Parathyroid adenoma (tissue), 2 donors: ENCODE results near the gene CAMK2D.

Experiments
- H2AFZ ChIP-seq: fragments of 300-600 bp; sonication (generic); one replicate; pipeline ENCODE4 v1.7.0; 2017; ENCODE audit warnings: antibody characterized with exemption, mild to moderate bottlenecking
- H3K27ac ChIP-seq: fragments of 300-600 bp; sonication (generic); one replicate; pipeline ENCODE4 v1.7.0; 2017
- H3K27me3 ChIP-seq: fragments of 300-600 bp; sonication (generic); one replicate; pipeline ENCODE4 v1.7.0; 2017; ENCODE audit warnings: low read length; ENCODE audit not compliant: control insufficient read depth, insufficient read depth
- H3K36me3 ChIP-seq: fragments of 300-600 bp; sonication (generic); one replicate; pipeline ENCODE4 v1.7.0; 2017; ENCODE audit warnings: low read length; ENCODE audit not compliant: control insufficient read depth, insufficient read depth
- H3K4me1 ChIP-seq: fragments of 300-600 bp; sonication (generic); one replicate; pipeline ENCODE4 v1.7.0; 2017; ENCODE audit warnings: control low read depth
- H3K4me2 ChIP-seq: fragments of 300-600 bp; sonication (generic); one replicate; pipeline ENCODE4 v1.7.0; 2017; ENCODE audit warnings: low read length
- H3K4me3 ChIP-seq: fragments of 300-600 bp; sonication (generic); one replicate; pipeline ENCODE4 v1.7.0; 2017; ENCODE audit warnings: low read depth, low read length
- H3K79me2 ChIP-seq: fragments of 300-600 bp; sonication (generic); one replicate; pipeline ENCODE4 v1.7.0; 2017; ENCODE audit warnings: control low read depth
- H3K9ac ChIP-seq: fragments of 300-600 bp; sonication (generic); one replicate; pipeline ENCODE4 v1.7.0; 2017; ENCODE audit warnings: mild to moderate bottlenecking
- H3K9me3 ChIP-seq: fragments of 300-600 bp; sonication (generic); one replicate; pipeline ENCODE4 v1.7.0; 2017; ENCODE audit warnings: low read length; ENCODE audit not compliant: control insufficient read depth
- TF ChIP-seq, protein P1 (sequence below): fragments of 300-600 bp; sonication (generic); IDR thresholded peaks from one replicate; pipeline ENCODE4 v1.7.0; 2017; ENCODE audit warnings: antibody characterized with exemption, mild to moderate bottlenecking
- donor health status: primary hyperparathyroidism.

Gene CAMK2D

DNA sequence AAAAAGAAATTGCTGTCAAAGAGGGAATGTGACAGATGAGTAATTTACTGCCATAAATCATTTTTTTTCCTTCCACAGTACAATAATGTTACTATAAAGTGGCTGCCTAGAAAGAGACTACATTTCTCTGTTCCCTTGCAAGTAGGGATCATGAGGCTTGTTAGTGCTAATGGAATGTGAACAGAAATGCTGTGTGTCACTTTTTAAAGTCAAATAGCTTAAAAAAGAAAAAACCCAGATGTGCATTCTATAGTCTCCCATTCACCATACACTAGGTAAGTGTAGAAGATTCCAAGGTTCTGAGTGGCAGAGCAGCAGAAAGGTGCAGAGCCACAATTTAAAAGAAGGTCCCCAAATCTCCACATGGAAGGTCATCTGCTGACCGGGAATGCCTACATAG lies 328.4 kb downstream of the CAMK2D start:
- H3K9ac ChIP-seq, result no peak overlapping the region
- H3K4me3 ChIP-seq, result no peak overlapping the region
- no peaks in the 10 kb centered on the region for H3K36me3 ChIP-seq
- no peaks in the 10 kb centered on the region for H3K9me3 ChIP-seq
- no peaks in the 10 kb centered on the region for H3K79me2 ChIP-seq
- H3K4me2 ChIP-seq, result no peak overlapping the region
- no peaks in the 10 kb centered on the region for H3K4me1 ChIP-seq
- no peak overlapping the region for H3K27ac ChIP-seq
- no peak overlapping the region for H2AFZ ChIP-seq
- H3K27me3 ChIP-seq, result no peaks in the 10 kb centered on the region
- TF ChIP-seq, protein P1, sequence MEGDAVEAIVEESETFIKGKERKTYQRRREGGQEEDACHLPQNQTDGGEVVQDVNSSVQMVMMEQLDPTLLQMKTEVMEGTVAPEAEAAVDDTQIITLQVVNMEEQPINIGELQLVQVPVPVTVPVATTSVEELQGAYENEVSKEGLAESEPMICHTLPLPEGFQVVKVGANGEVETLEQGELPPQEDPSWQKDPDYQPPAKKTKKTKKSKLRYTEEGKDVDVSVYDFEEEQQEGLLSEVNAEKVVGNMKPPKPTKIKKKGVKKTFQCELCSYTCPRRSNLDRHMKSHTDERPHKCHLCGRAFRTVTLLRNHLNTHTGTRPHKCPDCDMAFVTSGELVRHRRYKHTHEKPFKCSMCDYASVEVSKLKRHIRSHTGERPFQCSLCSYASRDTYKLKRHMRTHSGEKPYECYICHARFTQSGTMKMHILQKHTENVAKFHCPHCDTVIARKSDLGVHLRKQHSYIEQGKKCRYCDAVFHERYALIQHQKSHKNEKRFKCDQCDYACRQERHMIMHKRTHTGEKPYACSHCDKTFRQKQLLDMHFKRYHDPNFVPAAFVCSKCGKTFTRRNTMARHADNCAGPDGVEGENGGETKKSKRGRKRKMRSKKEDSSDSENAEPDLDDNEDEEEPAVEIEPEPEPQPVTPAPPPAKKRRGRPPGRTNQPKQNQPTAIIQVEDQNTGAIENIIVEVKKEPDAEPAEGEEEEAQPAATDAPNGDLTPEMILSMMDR, result no peak

DNA sequence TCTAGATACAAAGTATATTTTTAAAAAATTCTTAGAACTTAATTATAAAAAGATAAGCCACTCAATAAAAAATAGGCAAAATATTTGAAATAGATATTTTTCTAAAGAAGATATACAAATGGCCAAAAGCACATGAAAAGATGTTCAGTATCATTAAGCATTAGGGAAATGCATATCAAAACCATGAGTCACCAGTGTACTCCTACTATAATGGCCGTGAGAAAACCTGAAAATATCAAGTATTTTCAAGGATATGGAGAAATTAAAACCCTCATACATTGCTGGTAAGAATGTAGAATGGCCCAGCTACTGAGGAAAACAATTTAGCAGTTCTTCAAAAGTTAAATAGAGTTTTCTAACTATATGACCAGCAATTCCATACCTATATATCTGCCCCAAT lies 337.9 kb downstream of the CAMK2D start:
- Histone ChIP-seq H3K4me1 (no peaks in the 10 kb centered on the region), H3K79me2 (no peaks in the 10 kb centered on the region), H3K4me2 (no peak overlapping the region), H3K27me3 (no peaks in the 10 kb centered on the region), H3K36me3 (no peaks in the 10 kb centered on the region), H3K4me3 (no peak overlapping the region), H2AFZ (no peak overlapping the region), H3K9ac (no peak overlapping the region), H3K9me3 (no peaks in the 10 kb centered on the region), H3K27ac (no peak overlapping the region)
- TF ChIP-seq, protein P1, result no peak

DNA sequence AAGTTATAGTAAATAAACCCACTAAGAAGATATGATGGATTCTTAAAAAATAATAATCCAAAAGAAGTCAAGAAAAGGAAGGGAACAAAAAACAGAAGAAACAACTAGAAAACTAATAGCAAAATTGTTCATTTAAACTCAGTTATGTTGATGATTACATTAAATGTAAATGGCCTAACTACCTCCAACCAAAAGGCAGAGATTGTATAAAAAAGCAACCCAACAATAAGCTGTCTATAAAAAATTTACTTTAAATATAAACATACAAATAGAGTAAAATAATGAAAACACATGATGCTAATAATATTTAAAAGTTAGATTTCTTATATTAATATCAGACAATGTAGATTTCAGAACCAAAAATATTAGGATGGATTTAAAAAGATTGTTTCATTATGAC lies 340.6 kb downstream of the CAMK2D start:
- TF ChIP-seq, protein P1, result no peak
- H3K4me3 ChIP-seq, result no peak overlapping the region
- H3K27me3 ChIP-seq, result no peaks in the 10 kb centered on the region
- no peaks in the 10 kb centered on the region for H3K9me3 ChIP-seq
- H3K4me2 ChIP-seq, result no peak overlapping the region
- H3K9ac ChIP-seq, result no peak overlapping the region
- no peak overlapping the region for H3K27ac ChIP-seq
- H2AFZ ChIP-seq, result no peak overlapping the region
- no peaks in the 10 kb centered on the region for H3K4me1 ChIP-seq
- no peaks in the 10 kb centered on the region for H3K79me2 ChIP-seq
- H3K36me3 ChIP-seq, result no peaks in the 10 kb centered on the region

DNA sequence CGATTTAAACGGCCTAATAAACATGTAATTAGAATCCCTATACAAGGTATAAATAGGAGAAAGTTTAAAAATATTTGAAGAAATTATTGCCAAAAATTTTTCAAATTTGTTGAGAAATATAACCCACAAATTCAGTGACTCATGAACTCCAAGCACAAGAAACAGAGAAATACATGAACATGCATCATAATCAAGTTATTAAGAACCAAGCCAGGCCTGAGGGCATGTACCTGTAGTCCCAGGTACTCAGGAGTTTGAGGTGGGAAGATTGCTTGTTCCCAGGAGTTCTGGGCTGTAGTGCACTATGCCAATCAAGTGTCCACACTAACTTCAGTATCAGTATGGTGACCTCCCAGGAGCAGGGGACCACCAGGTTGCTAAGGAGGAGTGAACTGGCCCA lies 341.9 kb downstream of the CAMK2D start:
- no peak overlapping the region for H3K4me3 ChIP-seq
- TF ChIP-seq, protein P1, result no peak
- no peak overlapping the region for H3K27ac ChIP-seq
- H3K4me1 ChIP-seq, result no peaks in the 10 kb centered on the region
- no peaks in the 10 kb centered on the region for H3K9me3 ChIP-seq
- no peak overlapping the region for H3K4me2 ChIP-seq
- no peak overlapping the region for H3K9ac ChIP-seq
- H3K36me3 ChIP-seq, result no peaks in the 10 kb centered on the region
- H3K79me2 ChIP-seq, result no peaks in the 10 kb centered on the region
- no peak overlapping the region for H2AFZ ChIP-seq
- no peaks in the 10 kb centered on the region for H3K27me3 ChIP-seq

DNA sequence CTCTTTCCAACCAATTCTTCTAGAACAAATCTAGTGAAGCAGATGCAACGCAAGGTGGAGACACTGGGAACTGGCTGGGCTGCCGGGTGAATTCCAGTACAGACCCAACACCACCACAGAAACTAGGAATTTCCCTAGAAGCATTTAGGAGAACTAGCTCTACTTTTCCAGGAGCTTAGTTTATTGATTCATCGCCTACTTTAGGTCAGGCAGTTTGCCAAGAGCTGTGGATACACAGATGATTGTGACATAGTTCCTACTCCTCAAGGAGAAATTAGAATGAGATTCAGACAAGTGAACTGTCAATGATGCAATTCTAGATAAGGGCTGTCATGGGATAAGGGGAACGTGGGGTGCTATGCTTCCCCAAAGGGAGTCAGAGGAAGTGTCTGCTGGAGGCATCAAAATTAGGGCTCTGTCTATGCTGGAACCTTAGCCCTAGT lies 350.0 kb downstream of the CAMK2D start:
- no peak overlapping the region for H3K27ac ChIP-seq

More for the DNA sequence above, 350.0 kb downstream of the CAMK2D start:
- no peaks in the 10 kb centered on the region for H3K27me3 ChIP-seq
- H3K36me3 ChIP-seq, result no peaks in the 10 kb centered on the region
- no peaks in the 10 kb centered on the region for H3K79me2 ChIP-seq
- TF ChIP-seq, protein P1, result no peak
- H3K9me3 ChIP-seq, result no peaks in the 10 kb centered on the region
- H3K4me1 ChIP-seq, result peaks cover under 1% of the 10 kb centered on the region
- H3K4me3 ChIP-seq, result no peak overlapping the region
- no peak overlapping the region for H2AFZ ChIP-seq
- no peak overlapping the region for H3K4me2 ChIP-seq
- H3K9ac ChIP-seq, result no peak overlapping the region
